ENCODE measurements around the gene EGFL7. TPM values are rescaled to one million over a fixed set of nuclear protein-coding genes. Genes with fewer than 3 reads are reported as not detected.

Gene EGFL7
- total RNA-seq, 1 donor from 2014 or later, result 384 TPM

DNA sequence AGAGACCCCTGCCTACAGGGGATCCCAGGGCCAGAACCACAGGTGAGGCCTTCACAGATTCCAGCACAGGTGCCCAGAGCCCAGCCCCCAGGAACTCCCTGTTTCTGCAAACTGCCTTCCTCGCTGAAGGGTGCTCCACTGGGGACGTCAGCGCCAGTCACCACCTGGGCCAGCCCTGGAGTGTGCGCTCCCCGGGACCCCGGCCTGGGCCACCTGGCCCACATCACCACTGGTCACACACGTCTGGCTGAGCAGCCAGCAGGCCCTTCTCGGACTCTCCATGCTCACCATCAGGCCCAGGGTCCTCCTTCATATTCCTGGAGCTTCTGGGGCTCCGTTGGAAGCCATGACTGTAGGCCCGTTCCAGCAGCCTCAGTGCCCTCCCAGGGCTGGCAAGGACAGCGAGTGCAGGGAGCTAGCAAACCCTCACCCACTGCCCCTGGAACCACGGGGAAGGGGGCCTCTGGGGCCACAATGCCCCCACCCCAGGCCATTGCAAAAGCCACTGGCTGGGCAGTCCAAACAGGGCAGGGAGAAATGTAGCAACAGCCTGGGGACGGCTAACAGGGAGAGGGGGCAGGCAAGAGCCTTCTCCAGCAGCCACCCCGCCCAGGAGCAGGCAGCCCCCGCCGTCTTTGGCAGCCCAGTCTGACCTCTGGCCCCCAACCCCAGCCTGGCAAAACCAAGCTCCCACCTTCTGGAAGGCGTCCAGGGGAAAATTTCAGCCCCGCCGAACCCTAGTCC, 23.2 kb downstream of the EGFL7 start:
- DNase-seq (ENCODE audit: low read depth in 2 of 2), result peak in 1 of 2 donors; percentile 28

DNA sequence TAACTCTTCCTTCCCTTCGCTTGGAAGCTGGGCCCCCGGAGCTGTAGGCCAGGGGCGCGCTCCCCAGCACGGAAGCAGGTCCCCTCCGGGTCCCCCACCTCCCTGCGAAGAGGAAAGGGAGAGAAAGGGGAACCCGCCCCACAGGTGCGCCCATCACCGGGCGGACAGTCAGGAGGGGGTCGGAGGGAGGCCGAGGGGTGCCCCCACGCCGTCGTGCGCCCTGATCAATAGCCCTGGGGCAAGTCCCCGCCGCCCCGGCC, 23.7 kb downstream of the EGFL7 start:
- no peak for DNase-seq (ENCODE audit: low read depth in 2 of 2)

DNA sequence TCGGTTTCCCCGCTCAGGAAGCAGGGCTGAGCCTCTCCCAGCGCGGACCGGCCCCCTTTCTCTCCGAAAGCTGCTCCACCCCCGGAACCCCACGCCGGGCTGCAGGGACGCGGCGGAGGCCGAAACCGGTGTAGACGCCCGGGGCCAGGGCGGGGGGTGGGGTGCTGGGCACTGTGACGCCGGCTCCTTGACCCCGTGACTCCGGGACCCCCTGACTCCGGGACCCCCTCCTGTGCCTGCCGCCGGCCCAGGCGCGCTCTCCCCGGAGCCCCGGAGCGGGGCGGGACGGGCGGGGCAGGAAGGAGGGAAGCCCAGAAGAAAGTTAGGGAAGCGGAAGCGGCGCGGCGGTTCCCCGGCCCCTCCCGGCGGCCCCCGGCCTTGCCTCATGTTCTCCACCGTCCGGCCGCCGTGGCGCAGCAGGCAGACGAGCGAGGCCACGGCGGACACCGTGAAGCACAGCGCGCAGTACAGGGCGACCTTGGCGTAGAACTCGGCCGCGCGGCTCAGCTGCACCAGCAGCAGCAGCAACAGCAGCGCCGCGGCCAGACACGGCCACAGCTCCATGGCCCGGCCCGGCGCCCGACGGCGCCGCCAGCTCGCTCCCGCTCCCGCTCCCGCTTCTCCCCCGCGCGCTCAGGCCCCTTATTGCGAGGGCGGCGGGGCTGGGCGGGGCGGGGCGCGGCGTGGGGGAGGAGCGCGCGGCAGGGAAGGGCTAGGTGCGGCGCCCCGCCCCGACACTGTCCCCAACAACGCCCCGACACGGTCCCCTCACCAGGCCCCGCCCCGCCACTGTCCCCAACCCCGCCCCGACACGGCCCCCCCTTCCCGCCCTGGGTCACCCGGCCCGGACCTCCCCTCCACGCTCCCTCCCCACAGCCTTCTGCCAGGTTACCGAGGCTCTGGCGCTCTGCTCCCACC, 24.3 kb downstream of the EGFL7 start, which contains the start of gene AGPAT2:
AGPAT2 (minus strand) TSS at position 664 of the 918 bp plus-strand sequence; CDS start at position 564, 100 bp downstream.
- DNase-seq (ENCODE audit: low read depth in 2 of 2), result peak; percentile 53 to 68

DNA sequence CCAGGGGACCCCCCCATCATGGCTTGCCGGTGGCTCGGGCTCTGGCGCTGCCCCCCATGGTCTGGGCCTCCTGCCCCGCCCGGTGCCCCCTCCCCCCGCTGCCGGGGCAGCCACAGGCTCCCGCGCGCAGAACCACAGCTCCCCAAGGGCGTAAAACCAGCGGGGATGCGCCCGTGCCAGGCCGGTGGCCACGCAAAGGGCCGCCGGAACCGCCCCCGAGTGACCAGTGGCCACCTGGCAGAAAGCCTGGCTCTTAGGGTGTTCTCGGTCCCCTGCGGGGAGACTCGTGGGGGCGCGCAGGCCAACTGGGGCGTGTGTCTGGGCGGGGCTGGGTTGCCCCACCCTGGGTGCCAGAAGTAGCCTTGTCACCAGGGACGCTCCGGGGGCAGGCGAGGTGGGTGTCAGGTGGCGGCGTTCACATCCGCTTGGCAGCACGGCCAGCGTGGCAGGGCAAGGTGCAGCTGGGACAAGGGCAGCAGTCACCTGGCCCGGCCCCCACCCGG, 25.1 kb downstream of the EGFL7 start:
- no peak for DNase-seq (ENCODE audit: low read depth in 2 of 2)

DNA sequence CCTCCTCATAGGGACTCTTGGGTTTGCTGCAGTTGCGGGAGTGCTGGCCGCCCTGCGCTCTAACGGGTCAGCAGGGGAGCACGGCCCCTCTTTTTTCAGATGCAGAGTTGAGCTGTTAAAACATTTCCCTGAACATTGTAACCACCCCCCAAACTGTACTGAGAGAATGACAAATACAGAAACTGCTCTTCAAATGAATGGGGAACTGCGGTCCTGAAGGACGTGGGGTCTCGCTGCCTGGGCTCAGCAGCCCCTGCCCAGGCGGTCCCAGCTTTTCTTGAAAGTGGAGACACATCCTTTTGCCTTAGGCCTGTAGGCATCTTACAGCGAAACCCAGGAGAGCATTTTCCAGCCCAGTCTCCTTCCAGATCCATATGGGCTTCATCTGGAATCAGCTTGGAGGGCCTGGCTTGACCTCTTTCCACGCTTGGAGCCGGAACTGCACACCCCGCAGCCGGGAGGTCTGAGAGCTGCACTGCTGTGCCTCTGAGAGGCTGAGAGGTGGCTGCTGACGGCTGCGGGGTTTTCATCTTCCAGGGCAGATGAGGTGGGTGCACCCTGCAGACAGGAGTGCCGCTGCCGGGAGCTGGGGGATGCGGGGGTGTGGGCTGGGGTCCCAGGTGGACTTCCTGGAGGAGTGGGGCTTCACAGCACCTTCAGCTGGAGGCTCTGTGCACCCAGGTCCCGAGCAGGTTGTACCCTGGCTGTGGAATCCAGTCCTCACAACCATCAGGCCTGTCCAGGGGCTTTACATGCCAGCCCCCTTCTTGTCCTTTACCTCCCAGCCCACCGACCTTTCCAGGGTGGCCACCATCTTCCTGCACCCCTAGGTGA, 25.8 kb downstream of the EGFL7 start:
- DNase-seq (ENCODE audit: low read depth in 2 of 2), result no peak

DNA sequence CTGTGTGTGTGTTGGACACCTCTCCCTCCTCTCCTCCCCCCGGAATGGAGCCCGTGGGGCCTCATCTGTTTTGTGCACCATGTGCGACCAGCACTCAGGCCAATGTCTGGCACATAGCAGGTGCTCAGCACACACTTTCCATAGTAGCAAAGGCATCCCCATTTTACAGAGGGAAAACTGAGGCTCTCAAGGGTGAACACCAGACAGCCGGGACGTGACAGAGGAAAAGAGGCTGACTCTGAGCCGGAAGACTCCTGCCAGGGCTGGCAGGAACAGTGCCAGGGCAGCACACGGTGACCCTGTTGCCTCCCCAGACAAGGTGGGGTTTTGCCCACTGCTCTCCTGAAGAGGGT, 26.4 kb downstream of the EGFL7 start:
- DNase-seq (ENCODE audit: low read depth in 2 of 2), result no peak

DNA sequence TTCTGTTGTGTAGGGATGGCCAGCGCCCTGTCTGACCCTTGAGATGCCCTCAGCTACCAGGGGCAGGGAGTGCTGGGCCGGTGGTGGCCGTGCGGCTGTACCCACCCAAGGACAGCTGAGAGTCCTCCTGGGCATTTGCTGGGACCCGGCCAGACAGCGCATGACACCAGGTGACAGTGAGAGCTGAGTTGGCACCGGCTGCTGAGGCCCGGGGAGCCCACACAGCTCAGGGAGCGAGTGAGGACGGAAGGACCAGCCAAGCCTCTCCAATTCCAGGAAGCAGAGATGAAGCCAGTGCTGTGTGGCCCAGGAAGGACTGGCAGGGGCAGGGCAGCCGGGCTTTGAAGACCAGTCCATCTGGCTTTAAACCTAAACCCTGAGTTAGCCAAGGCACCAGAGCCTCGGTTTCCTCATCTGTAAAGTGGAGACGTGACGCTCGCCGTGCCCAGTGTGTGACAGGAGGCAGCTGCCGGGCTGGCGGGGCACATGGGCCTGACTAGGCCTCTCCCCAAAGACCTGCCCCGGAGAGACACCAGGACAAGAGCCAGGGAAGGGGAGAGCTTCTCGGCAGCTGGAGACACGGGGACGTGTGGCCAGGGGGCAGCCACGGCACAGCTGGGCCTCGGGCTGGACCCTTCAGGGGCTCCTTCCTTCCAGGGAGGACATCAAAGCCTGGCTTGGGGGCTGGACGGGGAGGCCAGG, 27.5 kb downstream of the EGFL7 start:
- no peak for DNase-seq (ENCODE audit: low read depth in 2 of 2)

DNA sequence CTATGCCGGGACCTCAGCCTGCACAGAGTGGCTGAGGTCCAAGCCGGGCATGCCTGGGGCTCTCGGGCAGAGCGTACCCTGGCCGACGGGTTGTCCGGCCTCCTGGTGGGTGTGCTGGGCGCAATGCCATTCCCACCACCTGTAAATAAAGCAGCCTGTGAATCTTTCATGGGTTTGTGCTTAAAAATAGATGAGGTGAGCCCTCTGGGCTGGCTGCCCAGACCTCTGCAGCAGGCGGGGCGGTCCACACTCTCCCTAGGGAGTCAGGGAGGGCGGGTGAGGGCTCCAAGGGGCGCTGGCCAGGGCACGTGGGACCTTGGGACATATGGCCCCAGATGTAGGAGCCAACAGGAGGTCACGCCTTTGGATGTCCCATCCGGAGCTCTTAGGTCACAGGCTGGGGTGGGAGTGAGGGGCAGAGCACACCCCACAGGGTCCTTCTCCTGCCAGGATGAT, 28.1 kb downstream of the EGFL7 start:
- peak in 1 of 2 donors; percentile 34 for DNase-seq (ENCODE audit: low read depth in 2 of 2)

DNA sequence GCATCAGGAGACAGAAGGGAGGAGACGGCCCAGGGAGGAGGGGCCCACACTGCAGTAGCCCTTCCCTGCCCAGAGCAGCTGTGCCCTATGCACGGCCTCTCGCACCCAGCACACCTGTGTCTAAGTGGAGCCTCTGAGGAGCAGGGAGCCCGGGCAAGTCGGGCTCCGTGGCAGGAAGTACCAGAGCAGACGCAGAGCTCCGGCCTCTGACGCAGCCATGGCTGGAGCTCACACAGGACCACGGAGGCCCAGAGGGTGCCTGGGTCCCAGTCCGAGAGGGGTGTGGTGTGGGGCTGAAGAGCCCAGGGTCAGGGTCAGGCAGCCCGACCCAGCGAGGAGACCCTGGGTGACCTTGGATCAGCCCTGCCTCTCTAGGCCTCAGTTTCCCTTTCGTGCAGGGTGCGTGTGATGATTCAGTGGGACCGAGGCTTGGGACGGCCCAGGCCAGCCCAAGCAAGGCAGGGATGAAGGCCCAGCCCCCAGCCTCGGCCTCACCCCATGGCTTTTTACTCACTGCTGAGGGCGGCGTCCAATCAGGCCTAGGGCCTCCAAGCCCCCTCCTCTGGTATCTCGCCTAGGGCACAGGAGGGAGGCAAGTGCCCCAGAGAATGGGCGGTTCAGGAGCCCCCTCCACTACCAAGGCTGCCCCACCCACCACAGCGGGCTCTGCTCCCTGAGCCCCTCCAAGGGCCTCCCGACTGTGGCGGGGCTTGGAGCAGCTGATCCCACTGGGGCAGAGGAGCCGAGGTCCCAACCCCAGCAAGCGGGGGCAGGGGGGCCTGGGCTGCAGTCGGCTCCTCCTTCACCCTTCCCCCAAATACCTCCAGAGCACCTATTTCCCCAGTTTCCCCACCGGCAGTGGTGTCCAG, 28.8 kb downstream of the EGFL7 start:
- DNase-seq (ENCODE audit: low read depth in 2 of 2), result no peak

DNA sequence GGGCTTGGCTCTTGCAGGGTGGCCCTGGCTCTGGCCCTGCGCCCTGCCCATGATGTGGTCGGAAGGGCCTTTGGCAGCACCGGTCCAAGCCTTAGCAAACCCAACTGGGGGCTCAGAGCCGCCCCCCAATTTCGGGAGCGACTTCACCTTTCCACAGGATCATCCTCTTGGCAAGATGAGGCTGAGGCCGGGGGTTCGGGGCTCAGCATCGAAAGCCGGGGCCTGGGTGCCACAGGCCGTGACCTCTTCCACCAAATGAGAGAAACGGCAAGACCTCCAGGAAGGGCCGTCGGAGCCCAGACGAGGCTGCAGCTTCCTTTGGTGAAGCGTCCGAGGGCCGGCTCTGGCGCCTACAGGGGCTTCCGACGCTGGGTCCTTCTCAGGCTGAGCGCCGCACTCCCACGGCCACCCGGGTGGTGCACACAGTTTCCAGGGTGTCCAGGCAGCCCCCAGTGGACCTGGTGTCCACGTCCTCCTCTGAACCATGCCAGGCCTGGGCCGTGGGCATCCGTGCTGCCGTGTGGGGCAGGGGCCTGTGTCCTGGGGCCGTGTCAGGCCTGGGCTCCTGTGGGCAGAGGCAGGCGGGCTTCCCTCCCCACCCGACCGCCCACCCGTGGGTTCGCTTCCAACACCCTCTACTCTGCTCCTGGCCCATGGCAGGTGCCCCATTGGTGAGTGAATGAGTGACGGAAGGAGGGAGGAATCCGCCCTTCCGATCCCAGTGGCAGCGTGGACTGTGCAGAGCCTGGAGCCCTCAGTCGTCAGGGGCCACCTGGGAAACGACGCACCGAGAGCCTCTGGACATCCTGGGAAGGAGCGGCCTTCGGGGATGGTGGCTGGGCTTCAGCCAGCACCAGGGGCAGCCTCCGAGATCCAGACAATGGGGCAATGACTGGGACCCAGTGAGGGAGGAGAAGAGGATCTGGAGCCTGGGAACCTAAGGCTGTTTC, 29.7 kb downstream of the EGFL7 start:
- peak in 1 of 2 donors; percentile 24 for DNase-seq (ENCODE audit: low read depth in 2 of 2)

DNA sequence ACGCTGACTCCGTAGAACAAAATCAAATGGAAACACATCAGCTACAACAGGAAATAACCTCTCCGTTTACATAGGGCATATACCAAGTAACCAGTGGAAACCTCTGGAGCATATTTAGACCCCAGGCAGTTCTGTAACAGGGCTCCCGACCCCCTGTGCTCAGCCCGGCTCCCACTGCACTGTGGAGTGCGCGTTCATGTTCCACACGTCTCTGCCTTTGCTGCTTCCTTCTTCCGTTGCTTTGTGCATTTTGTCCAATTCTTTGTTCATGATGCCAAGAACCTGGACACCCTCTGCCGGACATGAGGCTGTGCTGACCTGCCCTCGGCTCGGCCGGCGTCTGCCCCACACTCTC, 30.4 kb downstream of the EGFL7 start:
- DNase-seq (ENCODE audit: low read depth in 2 of 2), result peak in 1 of 2 donors; percentile 47

DNA sequence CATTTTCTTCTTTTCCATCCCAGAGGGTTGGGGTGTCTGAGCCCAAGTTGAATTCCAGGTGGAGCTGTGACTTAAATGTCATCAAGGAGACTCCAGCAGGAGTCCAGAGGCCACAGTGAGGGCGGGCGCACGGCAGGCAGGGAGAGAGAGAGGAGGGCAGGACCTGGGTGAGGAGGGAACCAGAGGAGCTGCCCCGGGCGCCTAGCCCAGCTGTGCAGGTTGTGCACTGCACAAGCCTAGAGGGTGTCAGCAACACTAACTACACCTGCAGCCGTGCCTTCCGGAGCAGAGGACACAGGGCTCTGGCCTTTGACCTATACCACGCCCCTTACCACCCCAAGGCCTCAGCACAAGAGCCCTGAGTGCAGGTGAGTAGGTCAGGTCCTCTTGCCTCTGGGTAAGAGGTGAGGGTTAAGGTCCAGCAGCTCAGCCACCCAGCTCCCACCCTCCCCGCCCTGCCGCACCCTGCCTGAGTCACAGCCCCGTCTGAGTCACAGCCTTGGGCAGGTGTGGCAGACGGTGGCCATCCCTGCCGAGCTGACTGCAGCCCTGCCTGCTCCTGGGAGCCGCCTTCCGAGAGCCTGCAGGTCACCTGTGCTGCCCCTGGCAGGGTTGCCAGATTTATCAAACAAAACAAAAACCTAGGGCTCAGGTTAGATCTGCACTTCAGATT, 30.9 kb downstream of the EGFL7 start:
- peak in 1 of 2 donors; percentile 46 for DNase-seq (ENCODE audit: low read depth in 2 of 2)

DNA sequence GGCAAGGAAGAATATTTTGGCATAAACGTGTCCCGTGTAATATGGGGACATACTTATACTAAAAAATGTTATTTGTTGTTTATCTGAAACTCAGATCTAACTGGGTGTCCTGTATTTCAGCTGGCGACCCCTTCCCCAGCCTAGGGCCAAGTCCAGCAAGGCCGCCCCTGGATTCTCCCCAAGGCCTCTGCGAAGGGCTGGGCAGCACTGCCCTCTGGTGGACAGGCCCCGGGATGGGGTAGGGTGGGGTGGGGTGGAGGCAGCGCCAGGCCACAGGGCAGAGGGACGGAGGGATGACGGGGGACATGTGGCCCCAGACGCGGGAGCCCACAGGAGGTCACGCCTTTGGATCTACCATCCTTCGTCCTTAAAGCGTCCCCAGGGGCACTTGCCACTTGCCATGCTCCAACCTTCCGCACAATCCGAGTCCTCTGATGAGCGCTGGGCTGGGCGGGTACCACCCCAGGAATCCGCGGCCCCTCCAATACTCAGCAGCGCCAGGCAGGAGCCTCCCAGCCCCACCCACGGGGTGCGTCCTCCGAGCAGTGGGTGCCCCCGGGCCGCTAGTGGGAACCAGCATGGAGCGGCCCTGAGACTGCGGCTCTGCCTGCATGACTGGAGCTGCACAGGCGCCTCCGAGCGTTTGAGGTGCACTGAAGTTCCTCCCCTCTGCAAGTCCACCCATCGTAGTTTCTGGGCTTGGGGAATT, 31.6 kb downstream of the EGFL7 start:
- peak; percentile 62 to 77 for DNase-seq (ENCODE audit: low read depth in 2 of 2)

DNA sequence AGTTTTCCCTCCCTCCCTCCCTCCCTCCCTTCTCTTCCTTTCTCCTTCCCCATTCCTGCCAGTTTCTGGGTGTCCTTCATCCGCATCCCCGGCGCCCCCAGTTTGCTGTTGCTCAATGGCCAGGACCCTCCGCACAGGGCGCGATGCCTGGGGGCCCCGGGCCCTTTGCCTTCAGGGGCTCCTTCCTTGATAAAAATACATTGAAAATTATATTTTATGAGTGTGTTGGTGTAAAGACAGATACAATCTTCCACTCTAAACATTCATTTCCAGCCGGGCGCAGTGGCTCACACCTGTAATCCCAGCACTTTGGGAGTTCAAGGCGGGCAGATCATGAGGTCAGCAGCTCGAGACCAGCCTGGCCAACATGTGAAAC, 32.1 kb downstream of the EGFL7 start:
- DNase-seq (ENCODE audit: low read depth in 2 of 2), result no peak

DNA sequence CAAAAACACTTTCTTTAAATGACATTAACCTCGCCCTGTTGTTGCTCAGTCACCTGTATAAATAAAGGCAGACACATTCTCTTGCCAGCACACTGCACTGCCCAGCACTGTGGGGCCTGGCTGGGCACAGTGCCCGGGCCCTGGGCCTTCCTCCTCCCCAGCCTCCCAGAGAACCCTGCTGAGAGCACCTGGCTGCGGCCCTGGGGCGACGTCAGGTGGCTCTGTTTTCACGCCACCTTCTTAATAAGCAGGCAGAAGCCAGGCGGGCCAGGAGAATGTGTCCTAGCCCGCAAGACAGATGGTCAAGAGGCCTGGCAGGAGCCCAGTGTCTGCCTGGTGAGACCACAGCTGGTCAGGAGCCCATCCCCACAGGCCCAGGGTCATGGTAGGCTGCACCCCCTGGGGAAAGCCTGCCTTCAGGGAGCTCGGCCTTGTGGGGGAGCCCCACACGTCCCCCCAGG, 32.7 kb downstream of the EGFL7 start:
- DNase-seq (ENCODE audit: low read depth in 2 of 2), result peak in 1 of 2 donors; percentile 41

DNA sequence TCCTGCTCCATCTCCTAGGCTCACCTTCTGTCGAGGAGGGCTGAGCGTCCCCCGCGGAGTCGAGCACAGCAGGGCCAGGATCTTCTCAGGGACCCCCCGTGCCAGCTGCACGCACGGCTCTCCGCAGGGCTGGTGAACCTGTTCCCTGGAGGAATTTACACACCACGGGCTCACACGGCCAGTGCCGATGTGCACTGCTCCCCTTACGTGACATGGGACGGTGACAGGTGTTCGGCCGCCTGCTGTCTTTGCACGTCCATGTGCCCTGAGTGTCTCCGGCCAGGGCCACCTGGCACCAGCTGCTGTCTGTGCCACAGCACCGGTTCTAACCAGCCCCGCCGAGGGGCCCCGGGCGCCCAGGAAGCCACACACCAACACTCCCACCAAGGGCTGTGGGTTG, 33.2 kb downstream of the EGFL7 start:
- DNase-seq (ENCODE audit: low read depth in 2 of 2), result no peak

DNA sequence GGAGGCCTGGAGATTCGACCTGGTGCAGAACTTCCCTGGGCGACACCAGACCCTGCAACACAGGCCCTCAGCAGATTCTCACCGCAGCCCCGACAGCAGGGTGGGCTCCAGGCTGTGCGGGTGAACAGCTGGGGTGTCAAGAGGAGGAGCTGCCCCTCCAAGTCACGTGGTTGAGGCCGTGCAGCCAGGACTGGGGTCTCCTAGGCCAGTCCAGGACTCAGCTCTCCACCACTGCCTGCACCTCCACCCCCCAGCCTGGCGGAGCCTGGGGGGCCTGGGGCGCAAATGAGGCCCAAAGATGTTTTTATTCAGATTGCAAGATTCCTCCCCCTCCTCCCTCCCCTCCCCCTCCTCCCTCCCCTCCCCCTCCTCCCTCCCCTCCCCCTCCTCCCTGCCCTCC, 33.8 kb downstream of the EGFL7 start:
- DNase-seq (ENCODE audit: low read depth in 2 of 2), result no peak
